ENCODE measurements around the gene PARP3.

The PARP3 gene

DNA sequence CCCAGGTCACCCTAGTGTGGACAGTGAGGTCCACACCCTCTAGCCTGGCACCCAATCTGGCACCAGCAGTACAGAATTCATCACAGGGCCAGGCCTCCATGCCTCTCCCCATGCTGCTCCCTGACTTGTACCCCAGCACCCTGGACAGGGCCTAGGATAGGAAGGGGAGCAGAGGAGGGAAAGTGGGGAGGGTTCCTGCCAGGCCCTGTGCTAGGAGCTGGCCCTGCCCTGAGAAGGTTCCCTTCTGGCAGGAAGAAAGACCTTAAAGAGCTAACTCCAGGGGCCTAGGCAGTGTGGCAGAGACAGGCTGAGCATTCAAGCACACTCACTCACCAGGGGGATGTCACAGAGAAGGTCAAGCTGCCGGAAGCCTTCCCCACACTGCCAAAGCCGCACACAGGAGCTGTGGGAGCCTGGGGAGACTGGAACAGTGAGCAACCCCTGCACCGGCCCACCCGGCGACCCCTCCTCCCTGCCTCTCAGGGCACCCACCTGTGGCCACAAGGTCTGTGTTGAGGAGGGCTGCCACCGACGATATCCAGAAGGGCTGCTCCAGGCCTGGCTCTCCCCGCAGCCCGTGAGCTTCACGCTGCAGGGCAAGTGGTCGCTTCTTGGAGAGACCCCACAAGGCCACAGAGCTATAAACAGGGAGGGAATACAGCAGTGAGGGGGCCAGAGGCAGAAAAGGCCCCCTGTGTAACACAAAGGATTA, 7.9 kb upstream of the PARP3 start:
- no peak for DNase-seq (ENCODE audit: low read depth, low spot score)

DNA sequence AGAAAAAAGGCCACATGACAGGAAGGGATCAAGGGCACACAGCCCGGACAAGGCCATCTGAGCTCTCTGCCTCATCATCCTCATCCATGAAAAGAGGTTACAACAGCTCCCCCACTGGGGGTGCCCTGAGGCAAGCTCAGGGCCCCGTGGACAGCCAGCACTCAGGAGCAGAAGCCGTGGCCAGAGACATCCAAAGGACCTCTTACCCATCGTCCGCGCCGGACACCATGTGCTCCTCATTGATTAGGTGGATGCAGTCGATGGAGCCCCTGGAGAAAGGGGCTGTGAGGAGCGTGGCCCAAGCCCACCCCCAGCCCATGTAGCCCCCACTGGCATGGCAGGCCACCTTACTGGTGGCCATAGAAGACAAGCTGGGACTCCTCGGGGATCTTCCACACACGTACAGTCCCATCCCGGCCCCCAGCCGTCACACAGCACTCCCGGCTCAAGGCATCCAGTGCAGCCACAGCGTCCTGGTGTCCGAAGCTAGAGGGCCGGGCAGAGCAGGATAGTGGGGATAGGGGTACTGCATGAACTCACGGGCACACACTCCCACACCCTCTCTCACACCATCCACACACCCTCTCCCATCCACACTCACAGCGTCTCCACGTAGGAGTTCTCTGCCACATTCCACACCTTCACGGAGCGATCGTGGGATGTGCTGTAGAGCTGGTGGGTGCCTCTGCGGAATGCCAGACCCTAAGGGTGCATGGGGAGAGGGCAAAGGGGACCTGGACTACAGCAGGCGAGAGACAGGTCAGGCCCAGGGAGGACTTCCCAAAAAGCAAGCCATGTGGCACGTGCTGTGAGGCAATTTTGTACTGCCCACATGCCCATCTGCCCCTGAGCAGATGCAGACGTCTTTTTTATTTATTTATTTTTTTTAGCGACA, 6.9 kb upstream of the PARP3 start:
- DNase-seq (ENCODE audit: low read depth, low spot score), result no peak

GRCh38 chr3:51935886-51936755, 6.0 kb upstream of the PARP3 start:
- DNase-seq (ENCODE audit: low read depth, low spot score), result no peak

- no peak for DNase-seq (ENCODE audit: low read depth, low spot score)
Observed at GRCh38 chr3:51937014-51937413, 5.1 kb upstream of the PARP3 start.

DNA sequence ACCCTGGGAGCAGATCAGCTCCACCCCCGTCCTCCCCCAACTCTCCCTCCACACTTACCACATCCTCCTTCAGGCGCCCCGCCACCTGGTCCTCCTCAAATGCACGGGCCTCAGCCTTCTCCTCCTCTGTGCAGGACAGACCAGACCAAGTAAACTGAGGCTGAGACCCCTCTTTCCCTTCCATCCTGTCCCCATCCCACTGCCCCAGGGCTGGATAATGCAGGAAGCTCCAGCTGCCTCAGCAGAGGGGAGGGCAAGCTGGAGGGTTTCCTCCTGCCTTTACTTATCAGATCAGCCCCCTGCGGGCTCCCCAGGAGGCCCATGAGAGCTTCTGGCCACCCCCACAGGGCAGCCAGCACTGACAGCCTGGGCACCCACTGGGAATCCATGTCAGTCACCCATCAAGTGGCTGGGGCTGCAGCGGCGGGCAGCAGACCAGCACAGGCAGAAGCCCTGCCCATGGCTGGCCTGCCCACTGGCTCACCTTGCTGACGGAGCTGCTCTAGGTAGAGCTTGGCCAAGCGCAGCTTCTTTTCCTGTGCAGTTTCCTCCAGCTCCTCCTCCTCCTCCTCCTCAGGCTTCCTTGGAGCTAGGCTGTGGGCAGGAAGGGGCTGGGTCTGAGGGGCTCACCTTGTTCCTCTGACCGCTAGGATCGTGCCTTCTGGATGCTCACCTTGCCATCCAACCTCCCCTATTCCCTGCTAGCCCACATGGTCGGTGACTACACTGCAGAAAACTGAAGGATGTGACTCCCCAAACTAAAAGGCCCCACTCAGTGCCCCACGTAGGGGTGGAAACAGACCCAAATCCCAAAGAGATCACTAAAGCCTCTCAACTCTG, 4.3 kb upstream of the PARP3 start:
- DNase-seq (ENCODE audit: low read depth, low spot score), result no peak

- no peak for DNase-seq (ENCODE audit: low read depth, low spot score)
Observed at GRCh38 chr3:51938780-51939425, 3.3 kb upstream of the PARP3 start.

- no peak for DNase-seq (ENCODE audit: low read depth, low spot score)
Observed at GRCh38 chr3:51940648-51941462, 1.3 kb upstream of the PARP3 start.

DNA sequence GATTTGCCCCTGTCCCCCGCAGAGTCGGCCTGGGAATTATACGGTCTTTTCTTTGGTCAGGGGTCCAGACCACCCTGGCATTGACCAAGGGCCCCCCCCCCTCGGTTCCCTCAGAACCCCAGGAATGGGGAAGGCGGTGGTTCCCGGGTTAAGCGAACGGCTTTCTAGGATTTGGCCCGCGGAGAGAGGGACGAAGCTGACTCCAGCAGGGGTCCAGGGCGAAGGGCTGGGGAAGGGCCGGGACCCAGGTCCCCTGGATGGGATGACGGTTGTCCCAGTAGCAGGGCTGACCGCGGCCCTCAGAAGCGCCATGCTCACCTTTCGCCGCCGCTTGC, 733 bp upstream of the PARP3 start:
- no peak for DNase-seq (ENCODE audit: low read depth, low spot score)

DNA sequence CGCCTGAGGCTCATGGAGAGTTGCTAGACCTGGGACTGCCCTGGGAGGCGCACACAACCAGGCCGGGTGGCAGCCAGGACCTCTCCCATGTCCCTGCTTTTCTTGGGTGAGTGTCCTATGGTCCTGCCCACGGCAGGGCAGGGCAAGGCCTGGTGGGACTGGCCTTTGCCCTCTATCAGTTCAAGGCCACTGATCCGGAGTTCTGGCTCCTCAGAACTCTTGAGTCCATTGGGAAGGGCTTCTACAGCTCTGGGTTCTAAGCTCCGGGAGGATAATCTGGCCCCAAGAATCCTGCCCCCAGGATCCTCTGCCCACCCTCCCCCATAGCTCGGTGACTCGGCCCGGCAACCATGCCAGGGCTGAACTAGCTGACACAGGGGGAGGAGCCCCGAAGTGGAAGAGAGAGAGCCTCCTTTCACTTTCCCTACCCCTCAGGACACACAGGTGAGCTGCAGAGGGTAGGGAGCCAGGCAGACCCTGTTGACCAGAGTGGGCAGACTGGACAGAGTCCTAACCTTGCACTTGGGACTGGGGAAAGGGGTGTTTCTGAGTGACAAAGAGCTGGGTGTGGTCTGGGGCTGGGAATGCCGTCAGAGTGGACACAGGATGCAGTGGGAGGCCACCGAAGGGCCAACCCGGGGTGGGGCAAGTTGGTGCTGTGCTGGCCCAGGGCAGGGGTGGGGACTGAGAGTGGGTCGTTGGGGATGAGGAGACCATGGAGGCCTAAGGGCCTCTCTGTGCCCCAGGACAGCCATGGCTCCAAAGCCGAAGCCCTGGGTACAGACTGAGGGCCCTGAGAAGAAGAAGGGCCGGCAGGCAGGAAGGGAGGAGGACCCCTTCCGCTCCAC, 664 bp downstream of the PARP3 start:
- no peak for DNase-seq (ENCODE audit: low read depth, low spot score)

GRCh38 chr3:51943451-51944391, 1.6 kb downstream of the PARP3 start:
- DNase-seq (ENCODE audit: low read depth, low spot score), result no peak

DNA sequence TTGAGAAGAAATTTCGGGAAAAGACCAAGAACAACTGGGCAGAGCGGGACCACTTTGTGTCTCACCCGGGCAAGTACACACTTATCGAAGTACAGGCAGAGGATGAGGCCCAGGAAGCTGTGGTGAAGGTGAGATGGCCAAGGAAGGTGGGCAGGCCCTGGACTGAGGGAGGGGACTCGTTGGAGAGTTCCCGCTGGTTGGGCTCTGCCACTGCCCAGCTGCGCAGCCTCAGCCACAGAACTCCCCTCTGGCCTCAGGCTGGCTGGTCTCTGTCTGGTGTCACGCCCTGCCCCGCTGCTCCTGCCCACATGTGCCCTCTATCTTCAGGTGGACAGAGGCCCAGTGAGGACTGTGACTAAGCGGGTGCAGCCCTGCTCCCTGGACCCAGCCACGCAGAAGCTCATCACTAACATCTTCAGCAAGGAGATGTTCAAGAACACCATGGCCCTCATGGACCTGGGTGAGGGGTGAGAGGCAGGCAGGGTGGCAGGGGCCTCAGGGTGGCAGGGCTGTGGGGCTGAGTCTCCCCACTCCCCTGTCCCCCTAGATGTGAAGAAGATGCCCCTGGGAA, 2.4 kb downstream of the PARP3 start:
- no peak for DNase-seq (ENCODE audit: low read depth, low spot score)

DNA sequence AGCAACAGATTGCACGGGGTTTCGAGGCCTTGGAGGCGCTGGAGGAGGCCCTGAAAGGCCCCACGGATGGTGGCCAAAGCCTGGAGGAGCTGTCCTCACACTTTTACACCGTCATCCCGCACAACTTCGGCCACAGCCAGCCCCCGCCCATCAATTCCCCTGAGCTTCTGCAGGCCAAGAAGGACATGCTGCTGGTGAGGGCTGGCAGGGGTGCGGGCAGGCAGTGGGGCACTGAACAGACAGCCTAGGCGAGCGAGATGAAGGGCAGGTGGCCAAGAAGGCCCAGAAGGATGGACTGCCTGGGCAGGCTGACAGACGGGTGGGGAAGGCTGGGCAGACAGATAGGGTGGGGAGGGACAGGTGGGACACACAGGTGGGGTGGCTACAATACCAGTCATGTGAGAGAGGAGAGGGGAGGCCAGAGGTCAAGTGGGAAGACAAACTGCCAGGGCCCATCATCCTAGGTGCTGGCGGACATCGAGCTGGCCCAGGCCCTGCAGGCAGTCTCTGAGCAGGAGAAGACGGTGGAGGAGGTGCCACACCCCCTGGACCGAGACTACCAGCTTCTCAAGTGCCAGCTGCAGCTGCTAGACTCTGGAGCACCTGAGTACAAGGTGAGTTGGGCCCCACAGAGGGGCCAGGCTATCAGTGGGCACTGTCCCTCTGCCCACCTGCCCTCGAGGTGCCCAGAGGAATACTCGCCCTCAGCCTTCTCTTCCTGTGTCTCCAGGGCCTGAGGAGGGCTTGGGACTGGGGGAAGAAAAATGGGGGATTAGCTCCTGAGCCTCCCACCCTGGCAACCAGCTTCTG, 3.1 kb downstream of the PARP3 start:
- no peak for DNase-seq (ENCODE audit: low read depth, low spot score)

DNA sequence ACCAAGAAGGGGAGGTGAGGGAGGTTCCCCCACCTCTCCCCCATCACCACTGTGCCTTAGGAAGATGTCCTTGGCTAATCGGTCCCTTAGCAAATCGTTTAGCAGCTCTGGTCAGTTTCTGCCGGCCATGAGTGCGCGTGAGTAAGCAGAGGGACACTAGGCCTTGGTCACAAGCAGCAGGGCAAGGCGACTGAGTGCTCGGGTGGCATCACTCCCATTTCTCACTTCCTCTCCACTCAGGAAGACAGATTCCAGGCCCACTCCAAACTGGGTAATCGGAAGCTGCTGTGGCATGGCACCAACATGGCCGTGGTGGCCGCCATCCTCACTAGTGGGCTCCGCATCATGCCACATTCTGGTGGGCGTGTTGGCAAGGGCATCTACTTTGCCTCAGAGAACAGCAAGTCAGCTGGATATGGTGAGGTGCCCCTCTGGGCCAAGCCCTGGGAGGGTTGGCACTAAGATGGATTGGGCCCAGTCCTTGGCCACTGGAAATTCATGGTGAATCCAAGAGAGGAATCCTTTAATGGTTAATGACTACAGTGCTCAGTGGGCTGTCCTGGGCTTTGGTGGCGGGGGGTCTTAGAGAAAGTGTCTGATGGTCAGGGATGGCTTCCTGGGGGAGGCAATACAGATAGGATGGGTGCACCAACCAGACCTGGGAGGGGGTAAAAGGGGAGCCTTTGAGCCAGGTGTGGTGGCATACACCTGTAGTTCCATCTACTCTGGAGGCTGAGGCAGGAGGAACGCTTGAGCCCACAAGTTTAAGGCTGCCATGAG, 4.0 kb downstream of the PARP3 start:
- no peak for DNase-seq (ENCODE audit: low read depth, low spot score)

GRCh38 chr3:51946796-51947195, 4.6 kb downstream of the PARP3 start:
- DNase-seq (ENCODE audit: low read depth, low spot score), result no peak

DNA sequence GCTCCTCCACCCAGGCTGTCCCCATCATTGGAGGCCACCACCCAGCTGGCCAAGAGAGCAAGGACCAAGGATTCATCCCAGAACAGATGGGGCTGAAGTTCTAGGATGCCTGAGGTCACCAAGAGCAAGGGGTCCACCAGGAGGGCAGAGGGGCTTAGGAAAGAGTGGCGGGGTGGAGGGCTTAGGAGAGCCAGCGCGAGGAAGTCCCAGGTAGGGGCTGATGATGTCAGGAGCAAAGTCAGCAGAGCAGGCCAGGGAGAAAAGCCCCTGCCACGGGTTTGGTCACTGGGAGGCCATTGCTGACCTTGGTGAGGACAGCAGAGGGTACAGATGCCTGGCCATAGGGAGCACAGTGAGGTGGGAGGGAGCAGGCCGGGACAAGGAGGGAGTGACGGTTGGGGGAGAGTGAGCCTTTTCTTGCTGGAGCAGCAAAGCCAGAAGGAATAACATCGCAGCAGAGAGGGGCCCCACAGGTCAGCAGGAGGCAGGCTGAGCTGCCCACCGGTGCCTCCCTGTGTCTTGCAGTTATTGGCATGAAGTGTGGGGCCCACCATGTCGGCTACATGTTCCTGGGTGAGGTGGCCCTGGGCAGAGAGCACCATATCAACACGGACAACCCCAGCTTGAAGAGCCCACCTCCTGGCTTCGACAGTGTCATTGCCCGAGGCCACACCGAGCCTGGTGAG, 5.2 kb downstream of the PARP3 start:
- no peak for DNase-seq (ENCODE audit: low read depth, low spot score)

Measured in iPS DF 19.7 (cell line).